SK-N-SH (cell line): ENCODE results near the gene ATP6V1F.
A peak's percentile ranks its signal among the peaks of the same experiment; 100 is the strongest.

Experiments used
- CTCF ChIP-seq: fragments of 200-600 bp; sonication (generic); IDR thresholded peaks from 2 replicates; pipeline ENCODE4 v1.6.1; 2017; ENCODE audit warnings: antibody characterized with exemption, mild to moderate bottlenecking, moderate library complexity
- EP300 ChIP-seq, 2 experiments: IDR thresholded peaks; 2 replicates each; pipeline versions ENCODE4 v1.4.0 to v1.6.1; 2012; ENCODE audit warnings: borderline replicate concordance in 1 of 2, low read depth in 1 of 2, low read length in 1 of 2
- GATA2 ChIP-seq: sonication (generic); formaldehyde crosslinking; IDR thresholded peaks from 2 replicates; pipeline ENCODE4 v1.5.0; 2020; ENCODE audit warnings: mild to moderate bottlenecking, missing genetic modification reagents
- JUND ChIP-seq: IDR thresholded peaks from 2 replicates; pipeline ENCODE4 v1.4.0; 2012
- MAX ChIP-seq: IDR thresholded peaks from 2 replicates; pipeline ENCODE4 v1.4.0; 2012; ENCODE audit warnings: low read depth
- POLR2AphosphoS5 ChIP-seq: IDR thresholded peaks from 2 replicates; pipeline ENCODE4 v1.6.1; 2012; ENCODE audit warnings: low read depth, low read length
- REST ChIP-seq: IDR thresholded peaks from 2 replicates; pipeline ENCODE4 v1.6.1; 2012; ENCODE audit warnings: mild to moderate bottlenecking, low read depth, low read length, moderate library complexity
- SMC3 ChIP-seq: IDR thresholded peaks from 2 replicates; pipeline ENCODE4 v1.6.1; 2012; ENCODE audit warnings: low read depth, low read length, improper control_type of control experiment
- TAF1 ChIP-seq: IDR thresholded peaks from 2 replicates; pipeline ENCODE4 v1.6.1; 2012; ENCODE audit warnings: low read depth, mild to moderate bottlenecking, low read length, moderate library complexity, borderline replicate concordance
- TCF12 ChIP-seq: IDR thresholded peaks from 2 replicates; pipeline ENCODE4 v1.4.0; 2012

GRCh38 chr7:128872394-128872824 lies 9.8 kb downstream of the ATP6V1F start:
- TF ChIP-seq POLR2AphosphoS5 = no peak
- TF ChIP-seq CTCF = peak; percentile 36; the same call in 1 of the 2 replicates
- no peak for TF ChIP-seq GATA2 (CRISPR knock-in tag)
- TF ChIP-seq TCF12 = no peak
- no peak for TF ChIP-seq SMC3
- TF ChIP-seq EP300 (IDR thresholded peaks at IDR 0.05; ENCODE audit: borderline replicate concordance in 1 of 2, low read depth in 1 of 2, low read length in 1 of 2) = no peak
- no peak for TF ChIP-seq MAX
- no peak for TF ChIP-seq REST
- no peak for TF ChIP-seq TAF1
- no peak for TF ChIP-seq JUND
